GM18526 (cell line): ENCODE measurements around the gene AKAP1.

Source experiments
- POLR2A ChIP-seq: IDR thresholded peaks from 3 replicates; pipeline ENCODE4 v1.6.1; 2011; ENCODE audit not compliant: insufficient read length; ENCODE audit errors: extremely low read depth

The AKAP1 gene

DNA sequence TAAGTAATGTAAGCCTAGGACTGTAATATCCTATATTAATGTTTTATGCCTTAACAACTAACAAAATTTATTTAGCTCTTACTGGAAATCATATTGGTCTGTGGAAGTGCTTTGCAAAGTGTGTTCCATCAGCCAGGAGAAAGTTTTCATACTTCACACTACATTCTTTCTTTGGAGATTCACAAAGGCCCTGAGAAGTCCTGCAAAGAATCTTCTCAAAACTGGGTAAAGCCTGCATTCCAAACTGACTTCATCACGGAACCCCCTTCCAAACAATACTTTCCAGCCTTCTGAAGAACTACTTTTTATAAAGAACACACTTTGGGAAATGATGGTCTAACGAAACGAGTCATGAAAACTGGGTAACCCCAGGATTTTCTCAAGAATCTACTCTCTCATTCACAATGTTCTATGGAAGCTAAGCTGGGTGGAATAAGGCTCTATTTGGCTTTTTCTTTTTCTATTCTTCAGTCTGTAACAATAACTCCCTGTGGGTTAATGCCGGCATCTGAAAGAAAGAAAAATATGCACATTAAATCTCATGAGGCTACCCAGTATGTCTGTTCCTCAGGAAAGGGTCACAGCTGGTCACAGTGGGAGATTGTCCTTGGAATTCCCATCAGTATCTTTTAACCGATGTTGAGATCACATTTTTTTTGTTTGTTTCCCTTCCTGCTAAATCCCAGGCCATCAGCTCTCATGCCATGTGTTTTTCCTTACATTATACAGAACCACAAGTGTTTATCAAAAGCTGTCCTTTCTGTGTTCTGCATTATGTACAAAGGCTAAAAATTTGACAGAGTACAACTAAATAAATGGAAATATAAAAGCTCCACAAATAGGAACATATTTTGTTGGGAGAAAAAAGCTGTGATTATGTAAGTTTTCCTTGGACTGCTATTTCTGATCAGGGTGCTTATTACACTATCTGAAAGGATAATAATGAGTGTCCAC, 12.8 kb upstream of the AKAP1 start:
- no peak for TF ChIP-seq POLR2A

GRCh38 chr17:57073626-57074025, 11.4 kb upstream of the AKAP1 start:
- TF ChIP-seq POLR2A, result no peak

GRCh38 chr17:57075193-57075592, 9.9 kb upstream of the AKAP1 start:
- no peak for TF ChIP-seq POLR2A

DNA sequence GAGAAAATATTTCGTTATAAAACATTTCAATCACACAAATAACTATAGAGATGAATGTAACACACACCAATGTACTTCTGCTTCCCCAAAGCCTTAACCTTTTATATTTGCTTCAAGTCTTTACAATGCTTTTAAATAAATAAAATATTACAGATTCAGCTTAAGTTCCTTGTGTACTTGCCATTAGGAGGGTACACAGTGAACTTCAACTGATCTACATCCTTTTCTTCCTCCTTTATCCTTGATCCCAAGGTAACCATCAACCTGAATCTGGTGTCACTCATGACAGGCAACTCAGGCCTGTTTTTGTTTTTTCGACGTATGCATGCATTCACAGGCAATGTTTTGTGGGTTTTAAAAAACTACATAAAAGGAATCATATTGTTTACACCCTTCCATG, 9.3 kb upstream of the AKAP1 start:
- no peak for TF ChIP-seq POLR2A

DNA sequence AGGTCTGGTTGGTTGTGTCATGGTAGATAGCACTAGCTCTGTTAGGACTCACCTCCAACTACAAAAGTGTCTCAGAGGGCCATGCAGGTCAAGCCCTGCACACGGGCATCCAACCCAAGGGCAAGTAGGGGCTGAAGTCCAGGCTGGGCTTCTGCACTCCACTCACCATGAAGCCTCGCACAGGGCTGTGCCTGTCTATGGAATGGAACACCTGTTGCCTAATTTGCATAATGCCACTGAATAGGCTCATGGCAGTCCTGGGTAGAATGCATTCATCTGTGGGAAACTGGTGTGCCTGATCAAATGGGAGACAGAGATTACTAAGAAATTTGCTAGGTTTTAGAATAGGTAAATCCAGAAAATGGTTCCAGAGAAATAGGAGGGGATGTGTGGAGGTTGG, 8.0 kb upstream of the AKAP1 start:
- TF ChIP-seq POLR2A, result no peak

DNA sequence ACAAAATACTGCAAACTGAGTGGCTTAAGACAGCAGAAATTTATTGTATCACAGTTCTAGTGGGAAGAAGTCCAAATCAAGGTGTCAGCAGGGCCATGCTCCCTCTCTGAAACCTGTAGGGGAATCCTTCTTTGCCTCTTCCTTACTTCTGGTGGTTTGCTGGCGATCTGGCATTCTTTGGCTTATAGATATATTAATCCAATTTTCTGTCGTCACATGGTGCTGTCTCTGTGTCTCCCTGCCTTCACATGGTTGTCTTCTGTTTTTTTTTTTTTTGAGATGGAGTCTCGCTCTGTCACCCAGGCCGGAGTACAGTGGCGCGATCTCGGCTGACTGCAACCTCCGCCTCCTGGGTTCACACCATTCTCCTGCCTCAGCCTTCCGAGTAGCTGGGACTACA, 6.8 kb upstream of the AKAP1 start:
- TF ChIP-seq POLR2A, result no peak

GRCh38 chr17:57080718-57081117, 4.3 kb upstream of the AKAP1 start:
- no peak for TF ChIP-seq POLR2A

- no peak for TF ChIP-seq POLR2A
These were observed 2.6 kb upstream of the AKAP1 start for GRCh38 chr17:57082441-57082840.

DNA sequence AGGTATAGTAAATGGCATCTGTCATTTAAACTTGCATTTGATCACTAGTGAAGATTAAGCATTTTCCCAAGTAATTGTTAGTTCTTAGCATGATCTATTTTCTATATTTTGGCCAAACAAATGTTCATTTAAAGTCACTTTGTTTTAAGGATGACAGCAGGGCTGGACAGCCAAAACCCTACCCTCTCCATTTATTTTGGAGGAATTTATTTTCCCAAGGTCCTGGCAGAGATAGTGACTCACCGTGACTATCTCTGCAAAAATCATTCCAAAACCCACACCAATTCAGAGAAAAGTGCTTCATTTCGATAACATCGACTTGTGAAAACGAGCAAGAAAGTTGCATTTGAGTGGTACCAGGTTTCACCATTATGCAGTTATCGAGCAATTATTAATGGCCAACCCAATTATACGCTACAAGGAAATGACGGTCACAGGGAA, 665 bp upstream of the AKAP1 start:
- TF ChIP-seq POLR2A, result no peak

- TF ChIP-seq POLR2A, result no peak
These were observed 512 bp downstream of the AKAP1 start for GRCh38 chr17:57085448-57086068.

DNA sequence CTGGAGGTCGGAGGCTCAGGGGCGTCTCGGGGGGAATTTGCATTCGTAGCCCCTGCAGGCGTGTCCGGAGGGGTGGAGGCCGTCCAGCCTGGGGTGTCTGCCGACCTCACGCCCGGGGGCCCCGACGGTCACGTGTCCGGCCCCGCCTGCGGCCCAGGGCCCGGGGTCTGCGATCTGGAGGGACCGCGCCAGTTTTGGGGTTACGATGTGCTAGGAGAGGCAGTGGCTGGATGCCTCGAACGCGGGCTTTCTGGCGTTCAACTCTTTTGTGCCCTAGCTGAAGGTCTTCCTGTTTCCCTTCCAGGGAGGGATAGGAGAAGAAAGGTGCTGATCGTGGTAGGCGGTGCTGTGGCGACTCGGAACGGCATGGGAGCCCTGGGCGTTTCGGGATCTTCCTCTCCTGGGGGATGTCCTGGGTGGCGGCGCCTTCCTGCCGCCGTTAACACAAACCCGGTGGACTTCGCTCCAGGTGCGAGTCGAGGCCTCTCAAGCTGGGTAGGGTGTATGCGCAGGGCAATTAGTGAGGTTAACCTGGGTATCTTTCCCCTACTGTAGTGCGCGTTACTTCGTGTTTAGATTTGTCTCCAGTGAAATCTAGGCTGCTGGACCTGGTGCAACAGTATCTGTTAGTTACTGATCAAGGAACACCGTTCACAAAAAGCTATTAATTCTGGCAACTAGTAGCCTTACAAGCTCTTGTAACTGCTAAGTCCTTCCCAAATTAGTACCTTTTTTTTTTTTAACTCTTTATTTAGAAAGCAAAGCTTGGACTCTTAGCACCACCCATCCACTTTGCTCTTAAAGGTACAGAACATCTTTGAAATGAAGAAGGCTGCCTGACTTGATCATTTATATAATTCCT, 1.3 kb downstream of the AKAP1 start:
- TF ChIP-seq POLR2A, result no peak

DNA sequence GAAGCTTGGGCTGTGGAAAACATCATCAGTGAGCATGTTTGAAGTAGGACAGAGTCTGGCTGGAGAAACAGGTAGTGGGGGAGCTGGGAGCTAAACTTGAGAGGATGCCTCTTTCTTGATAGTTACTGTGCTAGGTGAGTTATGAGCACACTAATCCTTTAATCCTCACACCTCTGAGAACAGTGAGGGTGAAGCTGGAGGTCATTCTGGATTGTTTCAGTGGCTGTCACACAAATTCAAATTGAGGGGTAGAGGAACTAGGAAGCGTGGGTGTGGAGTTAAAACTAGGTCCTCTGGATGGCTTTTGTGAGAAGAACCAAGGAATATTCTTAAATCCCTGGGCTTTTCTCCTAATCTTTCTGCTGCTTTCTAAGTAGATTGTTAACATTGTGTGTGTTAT, 3.3 kb downstream of the AKAP1 start:
- TF ChIP-seq POLR2A, result no peak

GRCh38 chr17:57089391-57089790, 4.3 kb downstream of the AKAP1 start:
- no peak for TF ChIP-seq POLR2A

- no peak for TF ChIP-seq POLR2A
These were observed 5.6 kb downstream of the AKAP1 start for GRCh38 chr17:57090560-57091185.

- TF ChIP-seq POLR2A, result no peak
These were observed 6.2 kb downstream of the AKAP1 start for GRCh38 chr17:57091186-57091618.

DNA sequence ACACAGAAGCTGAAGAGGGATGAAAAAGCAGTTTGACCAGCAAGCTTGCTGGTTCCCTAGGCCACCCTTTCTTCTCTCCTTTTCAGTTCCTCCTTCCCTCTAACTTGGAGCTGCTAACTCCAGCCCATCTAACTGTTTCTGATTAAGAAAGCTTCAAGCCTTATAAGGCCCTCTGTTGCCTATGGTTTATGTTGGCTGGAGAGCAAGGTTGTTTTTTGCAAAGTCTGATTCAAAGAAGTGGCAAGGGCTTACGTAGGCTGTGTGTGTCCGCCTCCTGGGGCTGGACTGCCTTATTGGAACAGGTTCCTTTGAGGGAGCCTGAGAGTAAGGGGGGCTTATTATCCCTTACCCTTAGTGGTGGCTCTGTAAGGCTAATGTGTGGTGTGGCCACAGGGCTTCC, 7.1 kb downstream of the AKAP1 start:
- TF ChIP-seq POLR2A, result no peak

GRCh38 chr17:57092779-57093178, 7.7 kb downstream of the AKAP1 start:
- no peak for TF ChIP-seq POLR2A
